Measurements from ENCODE around the gene IL17B.

DNA sequence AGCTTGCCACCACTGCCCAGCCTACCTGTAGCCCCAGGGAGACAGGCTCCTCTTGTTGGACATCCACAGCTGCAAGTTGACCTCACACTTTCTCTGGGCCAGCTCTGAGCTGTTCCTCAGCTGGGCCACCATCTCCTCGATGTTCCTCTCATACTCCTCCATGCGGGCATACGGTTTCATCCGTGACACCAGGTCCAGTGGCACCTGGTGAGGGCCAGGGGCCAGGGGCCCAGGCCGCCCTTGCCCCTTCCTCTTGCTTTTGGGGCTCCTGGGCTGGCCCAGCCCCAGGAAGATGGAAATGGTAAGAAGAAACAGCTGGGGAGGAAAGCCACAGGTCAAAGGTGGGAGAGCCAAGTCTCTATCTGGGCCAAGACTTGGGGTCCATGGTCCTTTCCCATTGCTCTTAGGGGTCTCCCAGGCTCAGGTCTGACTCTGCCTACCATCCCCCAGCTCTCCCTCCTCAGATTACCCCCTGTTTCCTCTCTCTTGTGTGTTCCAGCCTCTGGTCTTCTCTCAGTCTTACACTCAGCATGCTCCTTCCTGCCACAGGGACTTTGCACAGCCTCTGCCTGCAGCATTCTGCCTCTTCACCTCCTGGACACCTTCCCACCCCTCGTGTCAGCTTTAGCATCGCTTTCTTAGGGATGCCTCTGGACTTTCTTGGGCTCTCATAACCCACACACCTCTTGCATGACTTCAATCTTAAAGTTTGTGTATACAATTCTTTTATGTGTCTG lies 2.2 kb downstream of the IL17B start:
- TF ChIP-seq JUND (IDR thresholded peaks at IDR 0.05; ENCODE audit: low read length) (no peak), POLR2A (IDR thresholded peaks at IDR 0.05; ENCODE audit: control extremely low read depth in 1 of 2, low read depth in 2 of 2, low read length in 2 of 2) (no peak), POLR2AphosphoS5 (IDR thresholded peaks at IDR 0.05; ENCODE audit: low read depth, low read length) (no peak)
- TF ChIP-seq, protein P1, sequence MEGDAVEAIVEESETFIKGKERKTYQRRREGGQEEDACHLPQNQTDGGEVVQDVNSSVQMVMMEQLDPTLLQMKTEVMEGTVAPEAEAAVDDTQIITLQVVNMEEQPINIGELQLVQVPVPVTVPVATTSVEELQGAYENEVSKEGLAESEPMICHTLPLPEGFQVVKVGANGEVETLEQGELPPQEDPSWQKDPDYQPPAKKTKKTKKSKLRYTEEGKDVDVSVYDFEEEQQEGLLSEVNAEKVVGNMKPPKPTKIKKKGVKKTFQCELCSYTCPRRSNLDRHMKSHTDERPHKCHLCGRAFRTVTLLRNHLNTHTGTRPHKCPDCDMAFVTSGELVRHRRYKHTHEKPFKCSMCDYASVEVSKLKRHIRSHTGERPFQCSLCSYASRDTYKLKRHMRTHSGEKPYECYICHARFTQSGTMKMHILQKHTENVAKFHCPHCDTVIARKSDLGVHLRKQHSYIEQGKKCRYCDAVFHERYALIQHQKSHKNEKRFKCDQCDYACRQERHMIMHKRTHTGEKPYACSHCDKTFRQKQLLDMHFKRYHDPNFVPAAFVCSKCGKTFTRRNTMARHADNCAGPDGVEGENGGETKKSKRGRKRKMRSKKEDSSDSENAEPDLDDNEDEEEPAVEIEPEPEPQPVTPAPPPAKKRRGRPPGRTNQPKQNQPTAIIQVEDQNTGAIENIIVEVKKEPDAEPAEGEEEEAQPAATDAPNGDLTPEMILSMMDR (IDR thresholded peaks at IDR 0.05; ENCODE audit: control extremely low read depth in 1 of 3, insufficient read depth in 1 of 3, low read depth in 1 of 3, low read length in 3 of 3) = no peak

Measured in H1 (cell line).